Natural killer cell treated with Interleukin-12 subunit alpha and Interleukin-12 subunit beta and Interleukin-15 and Interleukin-18, amount 100 ng/mL, for 72 hours (primary cell): ENCODE results near the gene ACIN1. TPM values are rescaled to one million over a fixed set of nuclear protein-coding genes. Genes with fewer than 3 reads are reported as not detected.
"Not testable (repeated sequence)": the region's sequence is repeated elsewhere in the genome, so short reads cannot be mapped to it uniquely, and the experiment has no call there.

Experiments
- ATAC-seq, 2 donors: fragments of 150-1000 bp; cut with Tn5 transposase in 1 of 2; sonication (Bioruptor Pico), chemical (Tn5 transposase) in 1 of 2; 2 replicates each; pipeline ENCODE4 v1.10.0; 2021
- DNase-seq: peaks from one replicate; pipeline ENCODE4 v3.0.0; 2022; ENCODE audit warnings: low spot score
- H3K27ac Mint-ChIP-seq, 2 donors: 1 replicate in 1 of 2; 2 replicates in 1 of 2; pipeline ENCODE4 v1.8.0; 2022; ENCODE audit warnings: mixed read lengths in 2 of 2, mild to moderate bottlenecking in 1 of 2, moderate library complexity in 1 of 2
- H3K27me3 Mint-ChIP-seq, 2 donors: 1 replicate in 1 of 2; 2 replicates in 1 of 2; pipeline ENCODE4 v1.8.0; 2022; ENCODE audit warnings: mixed read lengths in 2 of 2
- H3K36me3 Mint-ChIP-seq: one replicate; pipeline ENCODE4 v1.8.0; 2022; ENCODE audit warnings: mixed read lengths
- H3K4me1 Mint-ChIP-seq, 2 donors: 1 replicate in 1 of 2; 2 replicates in 1 of 2; pipeline ENCODE4 v1.8.0; 2022; ENCODE audit warnings: low read depth in 2 of 2, mixed read lengths in 2 of 2, mild to moderate bottlenecking in 1 of 2
- H3K4me3 Mint-ChIP-seq: one replicate; pipeline ENCODE4 v1.8.0; 2022; ENCODE audit warnings: mixed read lengths
- H3K9me3 Mint-ChIP-seq: 2 replicates; pipeline ENCODE4 v1.8.0; 2022; ENCODE audit warnings: mixed read lengths
- total RNA-seq, 2 donors: library from RNA; stranded (reverse); gene quantifications; one replicate each; pipeline ENCODE4 v1.2.3, GENCODE V29; 2022

Gene ACIN1
- total RNA-seq, 2 donors from 2014 or later = 186 to 250 TPM

DNA sequence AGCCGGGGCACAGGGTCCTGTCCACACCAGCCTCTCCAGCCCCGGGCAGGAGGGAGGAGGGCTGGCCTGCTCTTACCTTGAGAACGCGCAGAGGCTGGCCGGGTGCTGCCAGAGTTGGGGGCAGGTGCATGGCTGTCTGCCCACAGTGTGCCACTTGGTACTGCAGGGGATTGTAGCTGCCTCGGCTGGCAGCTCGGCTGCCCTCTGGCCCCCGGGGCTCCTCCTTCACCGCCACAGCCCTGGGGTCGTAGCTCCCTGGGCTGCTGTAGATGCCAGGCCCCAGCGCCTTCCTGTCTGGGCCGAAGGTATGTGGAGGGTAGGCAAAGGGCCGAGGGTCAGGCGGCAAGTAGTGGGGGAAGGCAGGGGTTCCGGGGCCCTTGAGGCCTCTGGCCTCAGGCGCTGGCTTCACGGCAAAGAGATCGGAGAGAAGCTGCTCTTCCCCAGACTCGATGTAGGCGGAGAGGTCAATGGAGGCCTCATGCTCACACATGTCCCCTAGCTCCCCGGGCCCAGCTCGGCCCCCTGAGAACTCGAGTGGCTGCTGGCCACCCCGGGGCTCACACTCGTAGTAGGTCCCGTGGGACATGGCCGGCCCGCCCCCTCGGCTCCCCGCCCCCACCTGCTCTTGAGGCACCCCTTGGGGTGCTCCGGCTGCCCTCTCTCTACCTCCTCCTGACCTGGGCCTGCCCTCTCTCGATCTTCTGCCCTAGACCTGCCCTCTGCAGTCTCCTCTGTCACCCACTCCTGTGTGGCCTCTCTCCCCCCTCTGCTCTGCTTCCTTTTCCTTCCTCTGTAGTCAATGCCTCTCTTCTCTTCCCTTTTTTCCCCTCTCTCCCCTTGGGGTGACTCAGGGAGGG, 23.8 kb upstream of the ACIN1 start, which contains the start of gene CEBPE:
Gene CEBPE, minus strand, starts transcription at position 750 of the 857 bp plus-strand sequence. Its CDS starts 164 bp downstream, at position 586.
- Mint-ChIP-seq H3K4me1 (peaks cover 12 to 15% of the 10 kb centered on the region in 2 donors), H3K27ac (no peak within 1 kb of the TSS), H3K36me3 (no peaks in the 10 kb centered on the region), H3K4me3 (no peak within 1 kb of the TSS), H3K9me3 (no peaks in the 10 kb centered on the region), H3K27me3 (peaks cover 8 to 10% of the 10 kb centered on the region in 2 donors)
- DNase-seq (peak; percentile 31), ATAC-seq (no peak)

DNA sequence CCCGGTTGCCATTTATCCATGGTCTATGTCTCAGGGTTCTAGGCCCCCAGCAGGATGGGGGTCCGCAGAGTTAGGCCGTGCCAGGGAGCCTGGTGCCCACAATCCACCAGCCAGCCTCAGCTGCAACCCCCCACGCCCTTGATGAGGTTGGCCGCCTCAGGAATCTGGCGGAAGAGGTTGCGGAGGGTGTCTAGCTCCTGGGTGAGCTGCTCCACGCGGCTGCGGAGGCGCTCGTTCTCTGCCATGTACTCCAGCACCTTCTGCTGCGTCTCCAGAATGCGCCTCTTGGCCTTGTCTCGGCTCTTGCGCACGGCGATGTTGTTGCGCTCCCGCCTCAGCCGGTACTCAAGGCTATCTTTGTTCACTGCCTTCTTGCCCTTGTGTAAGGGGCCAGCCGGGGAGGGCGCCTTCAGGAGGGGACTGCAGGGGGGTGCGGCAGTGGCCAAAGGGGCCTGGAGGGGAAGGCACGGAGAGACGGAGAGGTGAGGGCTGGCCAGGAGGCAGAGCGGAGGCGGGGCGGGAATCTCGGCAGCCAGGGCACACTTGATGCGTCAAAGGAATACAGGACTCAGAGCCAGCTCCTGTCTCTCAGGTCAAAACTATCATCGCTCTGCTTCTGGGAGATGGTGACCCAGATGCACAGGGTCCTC, 22.6 kb upstream of the ACIN1 start:
- peaks cover 12 to 15% of the 10 kb centered on the region in 2 donors for H3K4me1 Mint-ChIP-seq
- no peaks in the 10 kb centered on the region for H3K36me3 Mint-ChIP-seq
- H3K4me3 Mint-ChIP-seq = no peak overlapping the region
- peak; percentile 56 for DNase-seq
- H3K9me3 Mint-ChIP-seq = no peaks in the 10 kb centered on the region
- no peak for ATAC-seq
- peaks cover 7 to 8% of the 10 kb centered on the region in 2 donors for H3K27me3 Mint-ChIP-seq
- H3K27ac Mint-ChIP-seq = no peak overlapping the region

- Mint-ChIP-seq H3K36me3 (no peaks in the 10 kb centered on the region), H3K4me1 (peaks cover 4 to 8% of the 10 kb centered on the region in 2 donors), H3K4me3 (no peak overlapping the region), H3K9me3 (no peaks in the 10 kb centered on the region), H3K27ac (no peak overlapping the region), H3K27me3 (peaks cover 7 to 8% of the 10 kb centered on the region in 2 donors)
- no peak for DNase-seq
- ATAC-seq = no peak
Observed at GRCh38 chr14:23115918-23116317, 21.0 kb upstream of the ACIN1 start.

- ATAC-seq = no peak
- DNase-seq = peak; percentile 49
- no peaks in the 10 kb centered on the region for H3K36me3 Mint-ChIP-seq
- H3K27ac Mint-ChIP-seq = no peak overlapping the region
- peaks cover 0 to under 1% of the 10 kb centered on the region in 2 donors for H3K4me1 Mint-ChIP-seq
- H3K27me3 Mint-ChIP-seq = peaks cover 7 to 8% of the 10 kb centered on the region in 2 donors
- H3K9me3 Mint-ChIP-seq = no peaks in the 10 kb centered on the region
- H3K4me3 Mint-ChIP-seq = no peak overlapping the region
Observed at GRCh38 chr14:23115039-23115731, 20.2 kb upstream of the ACIN1 start.

DNA sequence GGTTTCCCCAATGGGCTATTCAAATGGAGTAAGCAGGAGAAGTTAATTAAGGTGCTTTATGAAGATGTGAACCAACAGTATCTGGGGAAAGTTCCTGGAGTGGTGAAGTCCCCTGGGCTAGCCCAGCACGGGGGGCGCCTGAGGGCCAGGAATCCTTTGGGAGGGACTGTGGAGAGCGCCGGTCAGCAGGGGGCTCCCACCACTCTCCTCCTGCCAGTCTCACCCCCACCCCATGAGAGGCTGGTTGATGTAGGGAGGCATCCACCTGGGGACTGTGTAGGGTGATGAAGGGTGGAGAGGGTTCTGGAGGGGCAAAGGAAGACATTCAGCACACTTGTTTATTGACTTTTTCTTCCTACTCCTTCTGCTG, 19.7 kb upstream of the ACIN1 start:
- Mint-ChIP-seq H3K27ac (no peak overlapping the region), H3K27me3 (peaks cover 7 to 8% of the 10 kb centered on the region in 2 donors), H3K4me3 (no peak overlapping the region), H3K4me1 (no peaks in the 10 kb centered on the region), H3K36me3 (no peaks in the 10 kb centered on the region), H3K9me3 (no peaks in the 10 kb centered on the region)
- DNase-seq (peak; percentile 44), ATAC-seq (no peak)

DNA sequence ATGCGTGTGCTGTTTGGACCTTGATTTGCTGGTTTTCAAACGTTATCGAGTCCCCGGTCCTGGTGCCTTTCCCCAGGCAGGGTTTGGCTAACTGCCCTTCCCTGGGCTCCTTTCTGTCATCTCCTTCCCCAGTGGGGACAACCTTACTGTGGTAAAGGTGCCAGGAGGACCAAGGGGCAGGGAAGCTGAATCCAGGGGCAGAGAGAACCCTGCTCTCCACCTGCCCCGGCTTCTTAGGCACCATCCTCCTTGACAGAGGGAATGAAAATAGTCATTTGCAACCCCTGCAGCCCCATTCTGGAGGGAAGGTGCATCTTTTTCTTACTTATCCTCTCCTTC, 19.2 kb upstream of the ACIN1 start:
- H3K36me3 Mint-ChIP-seq = no peaks in the 10 kb centered on the region
- no peaks in the 10 kb centered on the region for H3K4me1 Mint-ChIP-seq
- DNase-seq (no peak), ATAC-seq (no peak)
- H3K4me3 Mint-ChIP-seq = no peak overlapping the region
- no peak overlapping the region for H3K27ac Mint-ChIP-seq
- no peaks in the 10 kb centered on the region for H3K9me3 Mint-ChIP-seq
- peaks cover 7 to 8% of the 10 kb centered on the region in 2 donors for H3K27me3 Mint-ChIP-seq

DNA sequence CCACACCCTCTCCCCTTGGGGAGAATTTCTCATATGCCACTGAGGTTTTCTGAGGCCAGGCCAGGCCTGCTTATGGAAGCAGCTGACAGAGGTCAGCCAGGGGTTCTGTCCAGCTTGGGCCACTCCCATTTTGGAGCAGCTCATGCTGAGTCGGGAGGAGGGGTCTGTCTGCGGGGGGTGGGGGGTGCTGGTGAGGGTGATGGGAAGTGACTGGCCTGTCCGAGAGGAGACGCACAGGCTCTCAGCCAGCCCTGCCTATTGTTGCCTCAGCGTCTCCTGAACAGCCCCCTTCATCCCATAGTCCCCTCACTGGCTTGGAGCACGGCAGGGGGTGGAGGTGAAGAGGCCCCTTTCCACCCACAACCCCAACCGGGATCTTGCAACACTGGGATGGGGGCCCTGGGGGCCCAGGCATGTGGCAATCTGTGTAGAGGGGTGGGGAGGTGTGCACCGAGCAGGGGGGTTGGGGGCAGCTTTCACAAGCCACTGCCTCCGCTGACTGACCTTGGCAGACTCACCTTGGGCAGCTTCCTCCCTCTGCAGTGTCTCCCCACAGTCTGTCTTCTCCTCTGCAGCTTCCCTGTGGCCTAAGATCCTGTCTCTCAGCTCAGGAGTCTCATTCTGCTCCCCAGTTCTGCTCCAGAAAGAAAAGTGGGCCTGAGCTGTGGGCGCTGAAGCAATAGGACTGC, 18.6 kb upstream of the ACIN1 start:
- ATAC-seq = no peak

GRCh38 chr14:23112359-23113178, 17.6 kb upstream of the ACIN1 start:
- Mint-ChIP-seq H3K4me1 (no peaks in the 10 kb centered on the region), H3K27me3 (peaks cover 7 to 8% of the 10 kb centered on the region in 2 donors), H3K4me3 (no peak overlapping the region), H3K9me3 (no peaks in the 10 kb centered on the region), H3K27ac (no peak overlapping the region), H3K36me3 (no peaks in the 10 kb centered on the region)
- ATAC-seq (peak; percentile 9 to 76), DNase-seq (no peak)

More for the DNA sequence above, 18.6 kb upstream of the ACIN1 start:
- Mint-ChIP-seq H3K27me3 (peaks cover 7 to 8% of the 10 kb centered on the region in 2 donors), H3K4me3 (no peak overlapping the region), H3K36me3 (no peaks in the 10 kb centered on the region), H3K27ac (no peak overlapping the region), H3K4me1 (no peaks in the 10 kb centered on the region), H3K9me3 (no peaks in the 10 kb centered on the region)
- no peak for DNase-seq

DNA sequence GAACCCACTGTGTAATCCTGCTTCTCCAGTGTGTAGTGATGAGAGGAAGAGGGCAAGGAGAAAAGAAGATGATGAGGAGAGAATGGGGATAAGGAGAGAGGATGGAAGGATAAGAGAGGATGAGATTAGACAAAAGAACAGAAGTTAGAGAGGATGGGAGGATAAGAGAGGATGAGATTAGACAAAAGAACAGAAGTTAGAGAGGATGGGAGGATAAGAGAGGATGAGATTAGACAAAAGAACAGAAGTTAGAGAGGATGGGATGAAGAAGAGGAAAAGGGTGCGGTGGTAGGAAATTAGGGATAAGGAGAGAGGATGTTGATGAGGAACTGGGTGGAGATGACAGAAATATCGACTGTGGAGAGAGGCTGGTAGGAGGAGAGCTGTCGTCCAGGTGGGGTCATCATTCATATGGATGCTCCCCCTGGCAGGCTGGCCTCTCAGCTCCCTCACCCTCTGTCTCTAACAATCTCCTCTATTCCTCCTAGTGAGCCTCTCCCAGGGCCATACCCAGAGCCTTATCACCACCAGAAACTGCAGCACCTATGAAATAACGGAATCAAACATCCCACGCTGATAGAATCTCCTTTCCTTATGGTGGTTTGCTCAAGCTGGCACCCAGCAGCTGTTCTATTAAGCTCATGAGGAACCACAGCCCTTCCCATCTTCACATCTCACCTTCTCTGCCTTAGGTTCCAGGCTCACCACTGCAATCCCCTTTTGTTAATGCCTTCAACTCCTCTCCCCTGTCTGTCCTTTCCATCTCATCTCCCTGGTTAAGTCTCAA, 15.8 kb upstream of the ACIN1 start:
- no peak overlapping the region for H3K27ac Mint-ChIP-seq
- H3K4me1 Mint-ChIP-seq = no peaks in the 10 kb centered on the region
- H3K9me3 Mint-ChIP-seq = no peaks in the 10 kb centered on the region
- H3K4me3 Mint-ChIP-seq = no peak overlapping the region
- no peaks in the 10 kb centered on the region for H3K36me3 Mint-ChIP-seq
- ATAC-seq = no peak
- H3K27me3 Mint-ChIP-seq = peaks cover 7 to 8% of the 10 kb centered on the region in 2 donors
- DNase-seq = no peak

DNA sequence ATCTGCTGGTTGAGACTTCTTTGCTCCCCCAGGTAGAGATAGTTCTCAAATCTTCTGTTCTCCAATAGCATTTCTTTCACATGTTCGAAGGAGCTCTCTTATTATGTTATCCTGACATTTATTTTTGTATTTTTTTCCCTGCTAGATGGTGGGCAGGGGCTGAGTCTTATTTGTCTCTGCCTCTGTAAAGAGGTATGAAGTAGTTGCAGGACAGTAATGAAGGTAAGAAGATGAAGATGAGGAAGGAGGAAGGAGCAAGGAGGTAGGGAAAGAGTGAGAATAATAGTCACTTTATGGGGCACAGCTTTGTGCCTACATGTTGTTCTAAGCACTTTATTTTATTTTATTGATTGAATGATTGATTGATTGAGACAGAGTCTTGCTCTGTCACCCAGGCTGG, 14.8 kb upstream of the ACIN1 start:
- no peak for DNase-seq
- Mint-ChIP-seq H3K36me3 (no peaks in the 10 kb centered on the region), H3K27me3 (peaks cover 5 to 8% of the 10 kb centered on the region in 2 donors), H3K4me3 (no peak overlapping the region), H3K27ac (no peak overlapping the region), H3K4me1 (no peaks in the 10 kb centered on the region), H3K9me3 (no peaks in the 10 kb centered on the region)
- no peak for ATAC-seq

- not testable (repeated sequence) for H3K36me3 Mint-ChIP-seq, H3K4me3 Mint-ChIP-seq, H3K27ac Mint-ChIP-seq, ATAC-seq, H3K9me3 Mint-ChIP-seq, H3K4me1 Mint-ChIP-seq, H3K27me3 Mint-ChIP-seq, DNase-seq
Observed at GRCh38 chr14:23108169-23108568, 13.2 kb upstream of the ACIN1 start.

DNA sequence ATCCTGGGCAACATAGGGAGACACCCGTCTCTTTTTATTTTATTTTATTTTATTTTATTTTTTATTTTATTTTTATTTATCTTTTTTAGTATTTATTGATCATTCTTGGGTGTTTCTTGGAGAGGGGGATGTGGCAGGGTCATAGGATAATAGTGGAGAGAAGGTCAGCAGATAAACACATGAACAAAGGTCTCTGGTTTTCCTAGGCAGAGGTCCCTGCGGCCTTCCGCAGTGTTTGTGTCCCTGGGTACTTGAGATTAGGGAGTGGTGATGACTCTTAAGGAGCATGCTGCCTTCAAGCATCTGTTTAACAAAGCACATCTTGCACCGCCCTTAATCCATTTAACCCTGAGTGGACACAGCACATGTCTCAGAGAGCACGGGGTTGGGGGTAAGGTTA, 12.7 kb upstream of the ACIN1 start:
- not testable (repeated sequence) for ATAC-seq, DNase-seq, H3K27ac Mint-ChIP-seq, H3K9me3 Mint-ChIP-seq, H3K4me3 Mint-ChIP-seq, H3K4me1 Mint-ChIP-seq, H3K27me3 Mint-ChIP-seq, H3K36me3 Mint-ChIP-seq
